ENCODE results near the gene PXMP4. TPM values are rescaled to one million over a fixed set of nuclear protein-coding genes. Genes with fewer than 3 reads are reported as not detected.

The PXMP4 gene
- total RNA-seq, 1 donor from 2014 or later = 6.0 TPM

- no peak for DNase-seq (ENCODE audit: low spot score)
- H3K27ac Mint-ChIP-seq (ENCODE audit: unreplicated experiment) = no peak overlapping the region
- no peaks in the 10 kb centered on the region for H3K9me3 Mint-ChIP-seq (ENCODE audit: unreplicated experiment)
- TF ChIP-seq, protein P1, sequence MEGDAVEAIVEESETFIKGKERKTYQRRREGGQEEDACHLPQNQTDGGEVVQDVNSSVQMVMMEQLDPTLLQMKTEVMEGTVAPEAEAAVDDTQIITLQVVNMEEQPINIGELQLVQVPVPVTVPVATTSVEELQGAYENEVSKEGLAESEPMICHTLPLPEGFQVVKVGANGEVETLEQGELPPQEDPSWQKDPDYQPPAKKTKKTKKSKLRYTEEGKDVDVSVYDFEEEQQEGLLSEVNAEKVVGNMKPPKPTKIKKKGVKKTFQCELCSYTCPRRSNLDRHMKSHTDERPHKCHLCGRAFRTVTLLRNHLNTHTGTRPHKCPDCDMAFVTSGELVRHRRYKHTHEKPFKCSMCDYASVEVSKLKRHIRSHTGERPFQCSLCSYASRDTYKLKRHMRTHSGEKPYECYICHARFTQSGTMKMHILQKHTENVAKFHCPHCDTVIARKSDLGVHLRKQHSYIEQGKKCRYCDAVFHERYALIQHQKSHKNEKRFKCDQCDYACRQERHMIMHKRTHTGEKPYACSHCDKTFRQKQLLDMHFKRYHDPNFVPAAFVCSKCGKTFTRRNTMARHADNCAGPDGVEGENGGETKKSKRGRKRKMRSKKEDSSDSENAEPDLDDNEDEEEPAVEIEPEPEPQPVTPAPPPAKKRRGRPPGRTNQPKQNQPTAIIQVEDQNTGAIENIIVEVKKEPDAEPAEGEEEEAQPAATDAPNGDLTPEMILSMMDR (IDR thresholded peaks at IDR 0.05; ENCODE audit: unreplicated experiment) = no peak
- H3K27me3 Mint-ChIP-seq (ENCODE audit: unreplicated experiment) = peaks cover 14% of the 10 kb centered on the region
- peaks cover 18% of the 10 kb centered on the region for H3K4me1 Mint-ChIP-seq (ENCODE audit: unreplicated experiment)
- peak overlapping the region; percentile 51 for H3K4me3 Mint-ChIP-seq (ENCODE audit: unreplicated experiment)
- H3K36me3 Mint-ChIP-seq (ENCODE audit: low read depth, unreplicated experiment) = peaks cover 10% of the 10 kb centered on the region
Observed at GRCh38 chr20:33671573-33672288, 48.4 kb downstream of the PXMP4 start.

DNA sequence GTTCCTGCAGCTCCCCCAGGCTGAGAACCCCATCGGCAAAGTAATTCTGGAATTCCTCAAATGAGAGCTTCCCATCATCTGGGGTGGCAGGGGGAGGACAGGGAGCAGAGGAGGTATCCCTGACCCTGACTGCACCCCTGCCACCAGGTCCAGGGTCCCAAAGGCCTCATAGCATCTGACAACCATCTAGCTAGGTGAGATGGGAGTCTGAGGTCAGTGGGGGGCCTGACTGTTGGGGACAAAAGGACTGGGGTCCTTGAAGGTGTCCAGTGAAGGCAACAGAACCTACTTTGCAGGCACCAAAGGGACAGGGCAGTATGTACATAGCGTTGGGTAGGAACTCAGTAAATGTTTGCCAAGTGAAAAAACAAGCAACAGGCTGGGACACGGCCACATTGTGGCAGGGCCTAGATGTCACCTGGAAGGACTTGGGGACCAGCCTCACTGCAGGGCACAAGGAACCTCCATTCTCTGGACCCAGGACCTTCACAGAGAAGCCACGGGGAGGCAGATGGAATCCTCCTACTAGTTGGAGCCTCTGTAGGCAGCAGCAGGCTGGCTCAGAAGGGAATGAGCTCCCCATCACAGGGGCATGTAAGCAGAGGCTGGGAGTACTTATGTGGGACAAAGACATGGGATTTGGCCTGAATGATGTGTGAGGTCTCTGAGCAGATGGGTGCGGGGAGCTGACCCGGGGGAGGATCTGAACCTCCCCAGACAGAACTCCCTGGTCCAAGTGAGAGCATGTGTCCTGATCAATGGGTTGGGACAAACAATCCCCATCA is 49.2 kb downstream of the PXMP4 start:
- H3K27ac Mint-ChIP-seq (ENCODE audit: unreplicated experiment) = no peak overlapping the region

DNA sequence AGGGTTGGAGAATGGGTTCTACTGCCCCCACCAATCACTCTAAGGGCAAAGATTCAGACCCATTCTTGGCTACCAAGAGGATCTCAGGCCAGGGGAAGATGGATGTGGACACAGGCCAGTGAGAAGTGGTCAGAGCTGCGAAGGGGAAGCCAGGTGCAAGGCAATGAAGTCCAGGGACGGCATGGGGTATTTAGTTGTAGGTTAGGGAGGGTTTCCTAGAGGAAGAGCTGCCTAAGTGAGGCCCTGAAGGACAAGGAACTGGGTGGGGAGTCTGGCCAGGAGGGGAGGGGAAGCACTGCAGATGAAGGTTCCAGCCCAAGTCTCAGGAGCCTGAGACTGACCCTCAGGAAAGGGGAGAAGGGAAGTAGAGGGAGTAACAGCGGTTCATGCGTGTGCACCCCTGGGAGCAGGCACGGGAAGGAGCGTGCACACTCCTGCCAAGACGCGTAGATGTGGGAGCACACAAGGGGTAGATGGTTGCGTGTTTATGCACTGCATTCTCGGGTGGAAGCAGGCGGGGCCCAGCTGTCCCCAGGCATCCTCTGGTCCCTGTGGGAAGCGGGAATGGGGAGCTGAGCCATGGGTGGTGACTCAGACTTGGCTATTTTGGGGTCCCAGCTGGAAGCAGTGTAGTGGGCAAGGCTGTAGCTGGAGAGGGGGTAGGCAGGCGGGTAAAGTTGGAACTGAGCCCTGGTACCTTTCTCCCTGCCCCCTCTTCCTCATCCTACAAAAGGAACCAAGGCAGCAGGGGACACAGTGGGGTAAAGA is 50.1 kb downstream of the PXMP4 start:
- H3K36me3 Mint-ChIP-seq (ENCODE audit: low read depth, unreplicated experiment) = peaks cover 8% of the 10 kb centered on the region
- peak overlapping the region; percentile 16 for H3K27ac Mint-ChIP-seq (ENCODE audit: unreplicated experiment)
- H3K4me1 Mint-ChIP-seq (ENCODE audit: unreplicated experiment) = peaks cover 21% of the 10 kb centered on the region
- H3K4me3 Mint-ChIP-seq (ENCODE audit: unreplicated experiment) = no peak overlapping the region
- no peaks in the 10 kb centered on the region for H3K9me3 Mint-ChIP-seq (ENCODE audit: unreplicated experiment)
- H3K27me3 Mint-ChIP-seq (ENCODE audit: unreplicated experiment) = peaks cover 15% of the 10 kb centered on the region
- no peak for DNase-seq (ENCODE audit: low spot score)
- TF ChIP-seq, protein P1 (IDR thresholded peaks at IDR 0.05; ENCODE audit: unreplicated experiment) = no peak

More for the DNA sequence above, 49.2 kb downstream of the PXMP4 start:
- peaks cover 23% of the 10 kb centered on the region for H3K4me1 Mint-ChIP-seq (ENCODE audit: unreplicated experiment)
- H3K36me3 Mint-ChIP-seq (ENCODE audit: low read depth, unreplicated experiment) = peaks cover 10% of the 10 kb centered on the region
- peaks cover 13% of the 10 kb centered on the region for H3K27me3 Mint-ChIP-seq (ENCODE audit: unreplicated experiment)
- no peak overlapping the region for H3K4me3 Mint-ChIP-seq (ENCODE audit: unreplicated experiment)
- DNase-seq (ENCODE audit: low spot score) = no peak
- TF ChIP-seq, protein P1 (IDR thresholded peaks at IDR 0.05; ENCODE audit: unreplicated experiment) = no peak
- no peaks in the 10 kb centered on the region for H3K9me3 Mint-ChIP-seq (ENCODE audit: unreplicated experiment)

DNA sequence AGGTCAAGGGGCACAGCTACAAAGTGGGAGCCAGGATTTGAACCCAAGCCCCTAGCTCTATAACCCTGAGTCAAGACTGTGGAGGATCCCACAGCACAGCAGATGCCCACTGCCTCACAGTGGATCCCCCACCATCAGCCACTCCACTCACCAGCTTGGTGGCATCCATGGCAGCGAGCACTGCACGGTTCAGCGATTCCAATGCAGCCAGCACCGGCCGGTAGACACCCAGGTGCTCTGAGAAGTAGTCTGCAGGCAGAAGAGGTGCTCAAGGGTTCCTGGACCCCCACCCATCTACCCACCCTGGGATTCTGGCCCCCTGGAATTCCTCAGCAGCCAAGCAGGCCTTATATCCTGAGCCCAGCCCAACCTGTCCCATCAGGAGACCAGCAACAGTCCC is 50.9 kb downstream of the PXMP4 start:
- peaks cover 23% of the 10 kb centered on the region for H3K4me1 Mint-ChIP-seq (ENCODE audit: unreplicated experiment)
- no peak for DNase-seq (ENCODE audit: low spot score)

More for the DNA sequence above, 50.9 kb downstream of the PXMP4 start:
- Mint-ChIP-seq H3K27me3 (ENCODE audit: unreplicated experiment) (peaks cover 20% of the 10 kb centered on the region), H3K36me3 (ENCODE audit: low read depth, unreplicated experiment) (peaks cover 6% of the 10 kb centered on the region), H3K4me3 (ENCODE audit: unreplicated experiment) (no peak overlapping the region), H3K9me3 (ENCODE audit: unreplicated experiment) (no peaks in the 10 kb centered on the region), H3K27ac (ENCODE audit: unreplicated experiment) (no peak overlapping the region)
- TF ChIP-seq, protein P1 (IDR thresholded peaks at IDR 0.05; ENCODE audit: unreplicated experiment) = no peak
